ENCODE results near the gene ZNF587.
"Not testable (repeated sequence)": the region's sequence is repeated elsewhere in the genome, so short reads cannot be mapped to it uniquely, and the experiment has no call there.

The ZNF587 gene

GRCh38 chr19:57817976-57818375 is 31.7 kb upstream of the ZNF587 start:
- no peak for DNase-seq (ENCODE audit: low spot score)
- no peak for TF ChIP-seq CTCF (IDR thresholded peaks at IDR 0.05)
- no peak overlapping the region for H3K27ac ChIP-seq
- H3K4me3 ChIP-seq: no peak overlapping the region

DNA sequence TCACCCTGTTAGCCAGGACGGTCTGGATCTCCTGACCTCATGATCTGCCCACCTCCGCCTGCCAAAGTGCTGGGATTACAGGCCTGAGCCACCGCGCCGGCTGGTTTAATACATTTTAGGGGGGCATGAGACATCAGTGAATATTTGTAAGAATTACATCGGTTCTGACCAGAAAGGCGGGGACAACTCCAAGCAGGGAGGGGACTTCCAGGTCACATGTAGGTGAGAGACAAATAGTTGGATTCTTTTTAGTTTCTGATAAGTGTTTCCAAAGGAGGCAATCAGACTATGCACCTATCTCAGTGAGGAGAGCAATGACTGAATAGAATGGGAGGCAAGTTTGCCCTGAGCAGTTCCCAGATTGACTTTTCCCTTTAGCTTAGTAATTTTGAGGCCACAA is 31.3 kb upstream of the ZNF587 start:
- H3K4me3 ChIP-seq: no peak overlapping the region
- no peak for DNase-seq (ENCODE audit: low spot score)
- no peak for TF ChIP-seq CTCF (IDR thresholded peaks at IDR 0.05)
- H3K27ac ChIP-seq: no peak overlapping the region

DNA sequence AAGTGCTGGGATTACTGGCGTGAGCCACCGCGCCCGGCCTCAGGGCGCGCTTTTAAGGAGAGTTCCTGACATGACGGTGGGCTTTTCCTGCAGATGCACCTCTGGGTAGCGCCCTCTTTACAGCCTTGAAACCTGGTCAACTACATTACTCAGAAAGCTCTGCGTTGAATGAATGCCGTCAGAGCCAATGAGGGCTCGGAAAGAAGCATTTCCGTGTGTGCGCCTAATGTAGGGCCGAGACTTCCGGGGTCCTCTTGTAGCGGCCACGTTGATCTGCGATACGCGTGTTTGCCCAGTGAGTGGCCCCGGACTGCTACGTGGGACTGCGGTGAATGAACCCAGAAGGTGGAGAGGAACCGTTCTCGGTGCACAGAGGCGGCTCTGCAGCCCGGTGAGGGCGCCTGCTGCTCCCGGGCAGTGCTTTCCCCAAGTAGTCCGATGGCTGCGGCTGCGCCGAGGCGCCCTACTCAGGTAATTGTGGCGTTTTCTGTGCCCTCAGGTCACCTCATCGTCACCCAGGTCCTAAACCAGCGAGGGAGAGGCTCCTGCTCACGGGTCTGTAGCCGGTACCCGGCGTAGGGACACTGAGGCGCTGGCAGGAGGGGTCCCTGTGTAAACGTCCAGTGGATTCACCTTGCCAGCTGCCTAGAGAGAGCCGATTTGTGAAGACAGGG is 30.0 kb upstream of the ZNF587 start:
- Histone ChIP-seq H3K27ac (peak overlapping the region; percentile 41 to 86), H3K4me3 (peak overlapping the region; percentile 97)
- peak; percentile 91 for DNase-seq (ENCODE audit: low spot score)
- no peak for TF ChIP-seq CTCF (IDR thresholded peaks at IDR 0.05)

- peak overlapping the region; percentile 97 for H3K4me3 ChIP-seq
- no peak for DNase-seq (ENCODE audit: low spot score)
- TF ChIP-seq CTCF (IDR thresholded peaks at IDR 0.05): no peak
- H3K27ac ChIP-seq: no peak overlapping the region
Measured at GRCh38 chr19:57820599-57820998, 29.1 kb upstream of the ZNF587 start.

DNA sequence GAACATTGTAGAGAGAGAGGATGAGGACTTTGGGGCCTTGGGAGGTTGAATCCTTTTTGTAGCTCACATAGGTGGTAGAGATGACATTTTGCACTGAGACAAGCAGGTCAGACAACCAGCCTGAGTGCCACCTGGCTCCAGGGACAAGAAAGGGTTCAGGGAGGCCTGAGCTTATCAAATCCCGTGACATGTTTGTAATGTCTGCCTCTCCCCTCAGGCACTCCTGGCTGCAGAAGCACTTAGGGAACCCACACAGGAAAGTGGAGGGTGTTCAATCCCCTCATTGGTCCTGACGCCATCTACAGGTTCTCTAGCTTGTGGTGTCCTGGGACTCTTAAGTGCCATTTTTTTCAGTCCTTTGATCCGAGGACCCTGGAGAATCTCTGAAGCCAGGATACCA is 28.6 kb upstream of the ZNF587 start:
- H3K27ac ChIP-seq; DNase-seq (ENCODE audit: low spot score): not testable (repeated sequence)
- peak overlapping the region; percentile 97 for H3K4me3 ChIP-seq

- H3K4me3 ChIP-seq; DNase-seq (ENCODE audit: low spot score); H3K27ac ChIP-seq: not testable (repeated sequence)
Measured at GRCh38 chr19:57821501-57821900, 28.2 kb upstream of the ZNF587 start.

DNA sequence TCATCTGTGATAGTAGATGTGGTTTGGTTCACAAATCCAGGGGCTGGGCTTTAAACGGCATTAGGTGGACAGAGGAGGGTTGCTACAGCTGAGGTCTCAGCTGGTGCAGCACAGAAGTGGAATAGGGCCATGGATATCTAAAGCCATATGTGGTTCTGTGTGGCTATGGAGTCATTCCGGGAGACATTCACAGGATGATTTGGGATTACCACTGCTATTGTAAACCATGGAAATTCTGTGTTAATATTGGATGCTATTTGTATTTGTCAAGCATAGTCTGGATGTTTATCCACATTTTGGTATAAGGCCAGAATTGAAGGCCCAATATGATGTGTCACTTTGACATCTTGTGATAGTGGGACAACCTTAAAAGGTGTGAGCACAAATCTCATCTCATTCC is 26.5 kb upstream of the ZNF587 start:
- not testable (repeated sequence) for H3K4me3 ChIP-seq; DNase-seq (ENCODE audit: low spot score); H3K27ac ChIP-seq

GRCh38 chr19:57823608-57824007 is 26.1 kb upstream of the ZNF587 start:
- H3K4me3 ChIP-seq; DNase-seq (ENCODE audit: low spot score); H3K27ac ChIP-seq: not testable (repeated sequence)

GRCh38 chr19:57825511-57825910 is 24.1 kb upstream of the ZNF587 start:
- DNase-seq (ENCODE audit: low spot score): no peak
- no peak overlapping the region for H3K27ac ChIP-seq
- H3K4me3 ChIP-seq: no peak overlapping the region
- TF ChIP-seq CTCF (IDR thresholded peaks at IDR 0.05): no peak
